Endodermal cell (in vitro differentiated cells): ENCODE measurements around the gene ZNF184. TPM values are rescaled to one million over a fixed set of nuclear protein-coding genes. Genes with fewer than 3 reads are reported as not detected.

Experiments used
- DNase-seq: peaks from one replicate; pipeline ENCODE4 v3.0.0-alpha.2; 2017
- H3K27ac ChIP-seq: 2 replicates; pipeline ENCODE4 v1.5.1; 2013; ENCODE audit warnings: mild to moderate bottlenecking, low read depth, low read length, moderate library complexity
- H3K27me3 ChIP-seq: 2 replicates; pipeline ENCODE4 v1.6.1; 2013; ENCODE audit warnings: mild to moderate bottlenecking, low read length, moderate library complexity; ENCODE audit not compliant: insufficient read depth, control insufficient read depth, poor library complexity, severe bottlenecking
- H3K36me3 ChIP-seq: 2 replicates; pipeline ENCODE4 v1.7.0; 2013; ENCODE audit warnings: mild to moderate bottlenecking, low read length, moderate library complexity; ENCODE audit not compliant: control insufficient read depth, insufficient read depth
- H3K4me1 ChIP-seq: one replicate; pipeline ENCODE4 v1.7.0; 2013; ENCODE audit warnings: low read length; ENCODE audit not compliant: control insufficient read depth, insufficient read depth
- H3K4me3 ChIP-seq: 2 replicates; pipeline ENCODE4 v1.5.1; 2013; ENCODE audit warnings: mild to moderate bottlenecking, low read length, moderate library complexity
- H3K9ac ChIP-seq: 2 replicates; pipeline ENCODE4 v1.6.1; 2013; ENCODE audit warnings: mild to moderate bottlenecking, low read length, moderate library complexity; ENCODE audit not compliant: poor library complexity, severe bottlenecking; ENCODE audit errors: extremely low read depth
- H3K9me3 ChIP-seq: 2 replicates; pipeline ENCODE4 v1.6.1; 2013; ENCODE audit warnings: mild to moderate bottlenecking, low read length, moderate library complexity; ENCODE audit not compliant: control insufficient read depth
- H3K27ac Mint-ChIP-seq: 2 replicates; pipeline ENCODE4 v1.8.0; 2020; ENCODE audit warnings: mixed read lengths
- H3K27me3 Mint-ChIP-seq: 2 replicates; pipeline ENCODE4 v1.8.0; 2021; ENCODE audit warnings: mild to moderate bottlenecking, mixed read lengths; ENCODE audit not compliant: insufficient read depth
- H3K36me3 Mint-ChIP-seq: 2 replicates; pipeline ENCODE4 v1.8.0; 2020; ENCODE audit warnings: low read depth, mixed read lengths
- H3K4me1 Mint-ChIP-seq: 2 replicates; pipeline ENCODE4 v1.8.0; 2020; ENCODE audit warnings: mixed read lengths
- H3K4me3 Mint-ChIP-seq: 2 replicates; pipeline ENCODE4 v1.8.0; 2020; ENCODE audit warnings: mild to moderate bottlenecking, moderate library complexity, mixed read lengths
- H3K9me3 Mint-ChIP-seq: 2 replicates; pipeline ENCODE4 v1.8.0; 2020; ENCODE audit warnings: mild to moderate bottlenecking, mixed read lengths
- CTCF ChIP-seq: fragments of 200-600 bp; sonication (generic); conservative IDR thresholded peaks from 2 replicates; pipeline ENCODE4 v1.5.0; 2021; ENCODE audit warnings: antibody characterized with exemption, mild to moderate bottlenecking
- WGBS, 2 experiments: methylation state at CpG; one replicate each; pipeline versions ENCODE4 v1.1.5 to v1.1.7; 2013; ENCODE audit warnings: missing lambda C conversion rate in 2 of 2, mixed read lengths in 1 of 2; ENCODE audit not compliant: insufficient coverage in 1 of 2, insufficient read length in 1 of 2; 5-methylcytosine and 5-hydroxymethylcytosine counted together
- total RNA-seq, 2 donors: library from RNA; stranded (reverse); fragmentation: NEBNext Ultra II Directional in 1 of 2; extraction: Animal tissue kit (Norgen Biotek cat#: 25700) in 1 of 2; gene quantifications; 2 replicates in 1 of 2; 3 replicates in 1 of 2; pipeline ENCODE4 v1.2.1, GENCODE V29; 2021

ZNF184 gene
- total RNA-seq, 2 donors from 2014 or later: 9.2 to 16.5 TPM

GRCh38 chr6:27476090-27476489, 3.2 kb upstream of the ZNF184 start:
- Histone ChIP-seq H3K36me3 (no peaks in the 10 kb centered on the region), H3K4me3 (no peak overlapping the region), H3K4me1 (no peaks in the 10 kb centered on the region), H3K9ac (no peak overlapping the region), H3K9me3 (no peaks in the 10 kb centered on the region), H3K27me3 (no peaks in the 10 kb centered on the region), H3K27ac (no peak overlapping the region)
- no peak for DNase-seq
- H3K4me1 Mint-ChIP-seq: peaks cover 16% of the 10 kb centered on the region
- no peak overlapping the region for H3K4me3 Mint-ChIP-seq
- no peak overlapping the region for H3K27ac Mint-ChIP-seq
- no peaks in the 10 kb centered on the region for H3K36me3 Mint-ChIP-seq
- WGBS, 2 experiments: 94% methylated on average over 1 of the region's 1 CpG; no CpG with 5 or more reads in 1 of the 2 experiments
- H3K27me3 Mint-ChIP-seq: peaks cover 11% of the 10 kb centered on the region
- TF ChIP-seq CTCF: no peak
- no peaks in the 10 kb centered on the region for H3K9me3 Mint-ChIP-seq

GRCh38 chr6:27474672-27475071, 1.8 kb upstream of the ZNF184 start:
- Histone ChIP-seq H3K27ac (no peak overlapping the region), H3K4me3 (no peak overlapping the region), H3K9me3 (peaks cover 3% of the 10 kb centered on the region), H3K4me1 (no peaks in the 10 kb centered on the region), H3K36me3 (peaks cover 5% of the 10 kb centered on the region), H3K9ac (no peak overlapping the region), H3K27me3 (no peaks in the 10 kb centered on the region)
- no peak for DNase-seq
- H3K36me3 Mint-ChIP-seq: peaks cover 1% of the 10 kb centered on the region
- WGBS, 2 experiments: 83 to 89% methylated on average over 1 to 2 of the region's 3 CpGs
- peaks cover 17% of the 10 kb centered on the region for H3K4me1 Mint-ChIP-seq
- TF ChIP-seq CTCF: no peak
- H3K9me3 Mint-ChIP-seq: no peaks in the 10 kb centered on the region
- peaks cover 11% of the 10 kb centered on the region for H3K27me3 Mint-ChIP-seq
- H3K4me3 Mint-ChIP-seq: no peak overlapping the region
- H3K27ac Mint-ChIP-seq: no peak overlapping the region

GRCh38 chr6:27474172-27474465, 1.2 kb upstream of the ZNF184 start:
- no peak overlapping the region for H3K27ac Mint-ChIP-seq

More at GRCh38 chr6:27474172-27474465, 1.2 kb upstream of the ZNF184 start:
- WGBS, 2 experiments: 94 to 100% methylated on average over 4 of the region's 4 CpGs
- H3K4me3 Mint-ChIP-seq: peak overlapping the region; percentile 99
- no peaks in the 10 kb centered on the region for H3K4me1 ChIP-seq
- no peaks in the 10 kb centered on the region for H3K9me3 Mint-ChIP-seq
- peaks cover 5% of the 10 kb centered on the region for H3K36me3 Mint-ChIP-seq
- H3K4me1 Mint-ChIP-seq: peaks cover 17% of the 10 kb centered on the region
- H3K27ac ChIP-seq: no peak overlapping the region
- peaks cover 5% of the 10 kb centered on the region for H3K9me3 ChIP-seq
- peaks cover 8% of the 10 kb centered on the region for H3K36me3 ChIP-seq
- TF ChIP-seq CTCF: no peak
- peak overlapping the region; percentile 96 for H3K4me3 ChIP-seq
- peak; percentile 45 for DNase-seq
- H3K27me3 Mint-ChIP-seq: peaks cover 11% of the 10 kb centered on the region
- H3K9ac ChIP-seq: no peak overlapping the region
- no peaks in the 10 kb centered on the region for H3K27me3 ChIP-seq
